Upper lobe of left lung (tissue), 6 donors: Measurements from ENCODE around the gene SMURF2. TPM values are rescaled to one million over a fixed set of nuclear protein-coding genes. Genes with fewer than 3 reads are reported as not detected.
A peak's percentile ranks its signal among the peaks of the same experiment; 100 is the strongest.

Experiments
- ATAC-seq, 2 donors: fragments of 200-7000 bp; cut with Tn5 transposase; one replicate each; pipeline ENCODE4 v1.9.1; 2022; ENCODE audit warnings: mild to moderate bottlenecking in 2 of 2, moderate library complexity in 2 of 2; ENCODE audit not compliant: low FRiP score in 2 of 2
- DNase-seq, 2 donors: peaks; one replicate each; pipeline ENCODE4 v3.0.0-alpha.2; 2019 to 2020
- H3K27ac ChIP-seq, 4 donors: fragments of 200-600 bp; sonication (generic); one replicate each; pipeline ENCODE4 v1.5.1; 2016 to 2019
- H3K27me3 ChIP-seq, 4 donors: fragments of 200-600 bp; sonication (generic); one replicate each; pipeline ENCODE4 v1.5.1; 2017 to 2019
- H3K36me3 ChIP-seq, 4 donors: fragments of 200-600 bp; sonication (generic); one replicate each; pipeline ENCODE4 v1.5.1; 2016 to 2019
- H3K4me1 ChIP-seq, 4 donors: fragments of 200-600 bp; sonication (generic); one replicate each; pipeline ENCODE4 v1.5.1; 2018 to 2019
- H3K4me3 ChIP-seq, 4 donors: fragments of 200-600 bp; sonication (generic); one replicate each; pipeline ENCODE4 v1.5.1; 2017 to 2019; ENCODE audit warnings: mild to moderate bottlenecking in 2 of 4, moderate library complexity in 1 of 4
- H3K9me3 ChIP-seq, 4 donors: fragments of 200-600 bp; sonication (generic); one replicate each; pipeline ENCODE4 v1.5.1; 2018 to 2019
- CTCF ChIP-seq, 6 experiments: fragments of 450-650 bp in 4 of 6; fragments of 200-600 bp in 2 of 6; sonication (generic) in 2 of 6; IDR thresholded peaks; one replicate each; pipeline ENCODE4 v1.5.1; 2016 to 2019; ENCODE audit warnings: antibody characterized with exemption in 6 of 6
- EP300 ChIP-seq, 4 donors: sonication (generic); formaldehyde crosslinking; IDR thresholded peaks; one replicate each; pipeline ENCODE4 v1.5.1; 2017; ENCODE audit warnings: antibody characterized with exemption in 4 of 4, control low read depth in 2 of 4
- POLR2A ChIP-seq, 4 donors: fragments of 450-650 bp; IDR thresholded peaks; one replicate each; pipeline ENCODE4 v1.5.1; 2016 to 2017; ENCODE audit warnings: antibody characterized with exemption in 4 of 4, mild to moderate bottlenecking in 2 of 4
- POLR2AphosphoS5 ChIP-seq, 2 donors: sonication (generic); formaldehyde crosslinking; IDR thresholded peaks; one replicate each; pipeline ENCODE4 v1.5.1; 2017; ENCODE audit warnings: antibody characterized with exemption in 2 of 2
- WGBS, 2 donors: methylation state at CpG; one replicate each; pipeline ENCODE4 v1.1.5; 2017 to 2018; 5-methylcytosine and 5-hydroxymethylcytosine counted together
- total RNA-seq, 6 donors: library from RNA; depleted of rRNA in 4 of 6; stranded (reverse); fragments of >200 nt in 4 of 6; gene quantifications; one replicate each; pipeline versions ENCODE4 v1.1.0 to v1.2.1, GENCODE V29; 2016 to 2021
- donor health status: DM: no; HTN: no; CAD: no; lungs with moderate emphysema.
- donor health status: DM: no; HTN: yes; CAD: no; lungs with severe emphysema.

The SMURF2 gene
- total RNA-seq, 6 donors from 2014 or later = 24.1 to 58.2 (median 34.9) TPM

DNA sequence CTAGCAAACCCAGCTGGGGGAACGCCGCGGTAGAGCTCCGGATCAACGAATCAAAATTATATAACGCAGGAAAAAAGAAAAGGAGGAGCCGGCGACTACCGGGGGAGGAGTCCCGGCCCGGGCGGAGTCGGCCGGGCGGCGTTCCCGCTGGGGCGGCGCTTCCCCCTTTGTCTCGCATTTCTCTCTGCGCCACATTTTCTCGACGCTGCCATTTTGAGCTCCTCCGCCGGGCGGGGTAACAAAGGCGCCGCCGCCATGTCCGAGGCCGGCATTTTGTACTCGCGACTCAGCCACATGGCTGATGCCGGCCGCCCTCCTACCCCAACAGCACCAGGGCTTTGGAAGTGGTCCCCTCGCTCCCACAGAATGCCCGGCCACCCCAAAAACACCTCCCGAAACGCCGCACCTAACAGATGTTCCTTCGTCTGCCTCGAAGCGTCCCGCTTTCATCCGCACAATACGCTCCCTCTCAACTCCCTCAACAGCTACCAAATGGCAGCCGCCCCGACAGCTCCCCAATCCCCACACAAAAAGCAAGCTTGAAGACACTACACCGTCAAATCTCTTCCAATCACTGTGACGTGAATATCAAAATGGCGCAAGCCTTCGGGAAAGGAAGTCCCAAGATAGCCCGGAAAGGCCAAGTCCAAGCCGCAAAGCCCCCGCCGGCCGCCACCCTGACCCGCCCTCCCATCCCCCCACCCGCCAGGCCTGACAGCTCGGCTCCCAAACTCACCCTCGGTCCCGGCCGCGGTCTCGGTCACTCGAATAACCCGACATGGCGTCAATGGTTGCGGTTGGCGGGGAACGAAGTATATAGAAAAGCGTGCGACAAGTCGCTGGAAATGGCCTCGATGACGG is 156.5 kb downstream of the SMURF2 start:
- Histone ChIP-seq H3K27me3 (no peaks in the 10 kb centered on the region), H3K9me3 (no peaks in the 10 kb centered on the region), H3K4me3 (peak overlapping the region; percentile 66 to 88 (median 78)), H3K4me1 (peaks cover 43 to 60% (median 53%) of the 10 kb centered on the region in 4 donors), H3K27ac (peak overlapping the region; percentile 99 to 100 (median 100)), H3K36me3 (peaks cover 40 to 55% (median 50%) of the 10 kb centered on the region in 4 donors)
- peak; percentile 83 to 90 for ATAC-seq
- 0% methylated on average over 53 to 71 of the region's 76 CpGs for WGBS, 2 donors
- DNase-seq = peak; percentile 91 to 96
- peak in 4 of 6 experiments; percentile 27 to 46 (median 40) for TF ChIP-seq CTCF (IDR thresholded peaks at IDR 0.05)
- peak; percentile 67 to 90 for TF ChIP-seq POLR2AphosphoS5 (IDR thresholded peaks at IDR 0.05)
- peak in 1 of 4 donors; percentile 49 for TF ChIP-seq EP300 (IDR thresholded peaks at IDR 0.05)
- TF ChIP-seq POLR2A (IDR thresholded peaks at IDR 0.05) = peak in 3 of 4 donors; percentile 54 to 76 (median 65)

GRCh38 chr17:64504769-64505339 is 157.3 kb downstream of the SMURF2 start:
- 1 to 2% methylated on average over 13 of the region's 13 CpGs for WGBS, 2 donors
- Histone ChIP-seq H3K4me3 (peak overlapping the region; percentile 66 to 85 (median 78)), H3K4me1 (peaks cover 48 to 67% (median 57%) of the 10 kb centered on the region in 4 donors), H3K27me3 (no peaks in the 10 kb centered on the region), H3K9me3 (no peaks in the 10 kb centered on the region), H3K36me3 (peaks cover 45 to 55% (median 51%) of the 10 kb centered on the region in 4 donors), H3K27ac (peak overlapping the region; percentile 99 to 100 (median 100))
- no peak for ATAC-seq
- DNase-seq = no peak
- TF ChIP-seq EP300 (IDR thresholded peaks at IDR 0.05) = no peak
- TF ChIP-seq CTCF (IDR thresholded peaks at IDR 0.05) = no peak
- TF ChIP-seq POLR2AphosphoS5 (IDR thresholded peaks at IDR 0.05) = no peak
- no peak for TF ChIP-seq POLR2A (IDR thresholded peaks at IDR 0.05)

GRCh38 chr17:64503821-64504768 is 158.0 kb downstream of the SMURF2 start:
- H3K4me1 ChIP-seq = peaks cover 46 to 64% (median 57%) of the 10 kb centered on the region in 4 donors
- 25 to 28% methylated on average over 7 of the region's 7 CpGs for WGBS, 2 donors
- no peak for ATAC-seq

More at GRCh38 chr17:64503821-64504768, 158.0 kb downstream of the SMURF2 start:
- Histone ChIP-seq H3K36me3 (peaks cover 47 to 59% (median 57%) of the 10 kb centered on the region in 4 donors), H3K9me3 (no peaks in the 10 kb centered on the region), H3K27me3 (no peaks in the 10 kb centered on the region), H3K4me3 (peak overlapping the region; percentile 66 to 85 (median 78)), H3K27ac (peak overlapping the region; percentile 99 to 100 (median 100))
- TF ChIP-seq EP300 (IDR thresholded peaks at IDR 0.05) (no peak), POLR2AphosphoS5 (IDR thresholded peaks at IDR 0.05) (no peak), POLR2A (IDR thresholded peaks at IDR 0.05) (no peak), CTCF (IDR thresholded peaks at IDR 0.05) (no peak)
- no peak for DNase-seq
